HG03175 (cell line): ENCODE measurements around the gene RYR2.
"Not testable (repeated sequence)": the region's sequence is repeated elsewhere in the genome, so short reads cannot be mapped to it uniquely, and the experiment has no call there.

ENCODE experiments used
- ATAC-seq: cut with Tn5 transposase; IDR thresholded peaks from one replicate; pipeline ENCODE4 v1.9.1; 2021; ENCODE audit warnings: mild to moderate bottlenecking, moderate library complexity; ENCODE audit not compliant: unreplicated experiment

Gene RYR2

GRCh38 chr1:237140986-237141385, 99.0 kb downstream of the RYR2 start:
- ATAC-seq = no peak

GRCh38 chr1:237141502-237141901, 99.5 kb downstream of the RYR2 start:
- no peak for ATAC-seq

- ATAC-seq = no peak
Observed at GRCh38 chr1:237145379-237146135, 103.6 kb downstream of the RYR2 start.

GRCh38 chr1:237146241-237146640, 104.3 kb downstream of the RYR2 start:
- ATAC-seq = no peak

DNA sequence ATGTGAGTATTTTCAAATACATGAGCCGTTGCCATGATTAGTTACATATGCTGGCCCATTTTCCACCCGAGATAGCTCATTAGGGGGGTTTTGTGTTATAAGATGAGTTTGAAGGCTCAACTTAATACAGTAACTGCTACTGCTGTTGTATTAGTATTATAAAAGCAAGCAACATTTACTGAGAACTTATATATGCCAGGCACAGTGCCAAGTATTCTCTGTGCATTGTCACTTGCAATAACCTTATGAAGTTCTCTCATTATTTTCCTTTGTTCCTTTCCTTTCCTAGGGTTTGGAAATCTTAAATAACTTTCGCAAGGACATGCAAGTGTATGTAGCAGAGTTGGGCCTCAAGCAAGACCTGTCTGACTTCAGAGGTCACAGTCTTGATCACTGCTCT, 107.9 kb downstream of the RYR2 start:
- ATAC-seq = no peak

- not testable (repeated sequence) for ATAC-seq
Observed at GRCh38 chr1:237151979-237152378, 110.0 kb downstream of the RYR2 start.

DNA sequence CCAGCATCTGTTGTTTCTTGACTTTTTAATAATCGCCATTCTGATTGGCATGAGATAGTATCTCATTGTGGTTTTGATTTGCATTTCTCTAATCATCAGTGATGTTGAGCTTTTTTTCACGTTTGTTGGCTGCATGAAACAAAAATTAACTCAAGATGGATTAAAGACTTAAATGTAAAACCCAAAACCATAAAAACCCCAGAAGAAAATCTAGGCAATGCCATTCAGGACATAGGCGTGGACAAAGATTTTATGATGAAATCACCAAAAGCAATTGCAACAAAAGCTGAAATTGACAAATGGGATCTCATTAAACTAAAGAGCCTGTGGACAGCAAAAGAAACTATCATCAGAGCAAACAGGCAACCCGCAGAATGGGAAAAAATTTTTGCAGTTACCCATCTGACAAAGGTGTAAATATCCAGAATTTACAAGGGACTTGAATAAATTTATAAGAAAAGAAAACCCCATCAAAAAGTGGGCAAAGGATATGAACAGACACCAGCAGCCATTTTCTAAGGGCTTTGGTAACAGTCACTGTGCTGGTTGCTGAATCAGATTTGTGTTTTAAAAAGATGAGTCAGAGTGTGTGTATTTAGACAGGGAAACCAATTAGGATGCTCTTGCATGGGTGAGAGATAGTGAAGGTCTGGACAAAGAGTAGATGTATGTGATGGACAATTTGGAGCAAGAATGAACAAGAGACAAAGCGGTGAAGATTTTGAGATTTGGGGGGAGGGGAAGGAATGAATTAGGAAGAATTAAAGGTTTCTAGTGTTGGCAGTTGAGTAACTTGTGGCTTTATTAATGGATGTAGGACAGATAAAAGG, 110.7 kb downstream of the RYR2 start:
- no peak for ATAC-seq

- ATAC-seq = no peak
Observed at GRCh38 chr1:237154157-237154556, 112.2 kb downstream of the RYR2 start.

DNA sequence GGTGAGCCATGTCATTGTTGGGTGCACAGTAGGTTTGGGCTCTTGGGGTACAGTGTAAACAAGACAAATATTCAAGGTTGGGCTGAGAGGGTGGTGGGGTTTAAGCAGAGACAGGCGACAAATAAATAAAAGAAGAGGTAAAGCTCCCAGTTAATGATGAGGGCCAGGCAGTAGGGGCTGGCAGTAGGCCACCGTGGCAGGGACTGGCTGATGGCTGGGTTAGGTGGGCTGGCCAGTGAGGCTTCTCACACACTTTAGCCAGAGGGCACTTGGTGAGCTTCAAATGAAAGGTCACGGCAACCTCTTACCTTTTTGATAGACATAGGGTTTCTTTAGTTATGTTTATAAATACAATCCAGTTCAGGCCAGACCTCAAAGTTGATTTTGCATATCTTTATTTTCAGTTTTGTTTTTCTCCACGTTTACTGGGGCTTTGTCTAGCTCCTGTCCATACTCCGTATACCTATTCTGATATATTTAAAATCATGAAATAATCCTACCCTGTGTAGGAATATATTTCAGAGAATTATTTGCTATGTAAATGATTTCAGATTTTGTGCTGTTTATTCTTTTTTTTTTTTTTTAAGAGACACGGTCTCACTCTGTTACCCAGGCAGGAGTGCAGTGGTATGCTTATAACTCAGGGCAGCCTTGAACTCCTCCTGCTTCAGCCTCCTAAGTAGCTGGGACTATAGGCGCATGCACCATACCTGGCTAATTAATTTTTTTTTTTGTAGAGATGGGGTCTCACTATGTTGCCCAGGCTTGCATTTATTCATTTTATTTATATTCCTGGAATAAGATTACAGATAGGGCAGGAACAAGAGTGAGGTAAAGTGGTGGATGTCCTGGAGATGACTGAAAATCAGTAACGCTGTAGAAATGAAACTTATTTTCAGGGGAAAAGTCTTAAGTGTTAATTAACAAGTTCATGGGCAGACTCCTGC, 122.7 kb downstream of the RYR2 start:
- no peak for ATAC-seq

DNA sequence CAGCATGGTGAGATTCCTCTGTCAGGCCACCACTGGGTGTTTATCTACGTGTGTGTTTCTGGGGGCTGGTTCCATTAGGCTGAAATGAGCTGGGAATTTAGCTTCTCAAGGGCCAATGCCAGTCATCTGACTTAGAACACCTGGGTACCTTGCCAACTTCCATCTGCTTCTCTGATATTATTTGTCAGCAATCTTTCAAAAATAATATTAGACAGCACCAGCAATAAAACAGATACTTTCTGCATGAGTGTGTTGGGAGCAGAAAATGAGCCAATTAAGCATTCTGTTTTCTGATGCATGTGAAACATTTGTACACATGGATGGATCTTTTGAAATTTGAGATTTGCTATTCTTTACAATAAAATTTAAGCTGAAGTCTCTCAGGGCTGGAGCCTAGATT, 124.1 kb downstream of the RYR2 start:
- no peak for ATAC-seq

GRCh38 chr1:237166593-237167101, 124.7 kb downstream of the RYR2 start:
- ATAC-seq = no peak

DNA sequence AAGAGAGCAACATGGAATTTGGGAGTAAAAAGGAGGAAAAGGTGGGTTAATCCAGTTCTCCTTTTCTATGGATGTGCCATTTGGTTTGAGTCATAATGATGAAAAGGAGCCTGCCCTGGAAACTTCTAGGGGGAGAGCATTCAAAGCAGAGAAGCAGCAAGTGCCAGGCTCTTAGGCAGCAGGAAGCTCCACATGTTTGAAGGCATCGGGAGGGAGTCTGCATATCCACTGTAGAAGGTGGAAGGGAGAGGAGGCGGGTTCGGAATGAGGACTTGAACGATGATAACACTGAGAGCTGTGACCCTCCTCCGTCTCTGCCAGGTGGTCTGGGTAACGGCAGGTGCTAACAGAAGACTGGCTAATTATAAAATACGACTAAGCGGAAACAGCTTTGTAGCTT, 128.2 kb downstream of the RYR2 start:
- ATAC-seq = no peak

DNA sequence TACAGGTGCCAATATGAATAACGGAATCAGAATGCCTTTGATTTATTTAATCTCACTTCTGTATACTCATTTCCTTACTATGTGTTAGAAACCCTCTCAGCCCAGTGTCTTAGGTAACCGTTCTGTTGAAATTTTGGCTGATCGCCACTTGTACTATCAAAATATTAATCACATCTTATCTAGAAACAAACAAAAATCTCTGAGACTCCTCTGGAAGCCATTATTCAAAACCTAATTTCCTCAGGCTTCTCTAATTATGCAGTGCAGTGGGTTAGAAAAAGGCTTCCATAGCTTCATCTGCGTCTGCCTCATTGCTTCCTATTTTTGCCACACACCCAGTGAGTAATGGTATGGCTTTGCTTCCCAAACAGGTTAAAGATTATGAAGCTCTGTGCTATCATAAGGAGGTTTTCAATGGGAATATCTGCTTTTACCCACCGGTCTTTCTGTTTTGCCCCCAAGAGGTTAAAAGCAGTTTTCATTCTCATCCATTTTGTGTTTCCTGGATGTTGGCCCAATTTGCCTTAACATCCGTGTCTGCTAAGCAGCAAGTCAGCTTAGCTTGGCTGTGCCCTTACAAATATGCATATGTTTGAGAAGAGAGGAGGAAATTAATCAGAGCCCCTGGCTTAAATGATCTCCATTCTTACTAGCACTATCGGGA, 129.6 kb downstream of the RYR2 start:
- ATAC-seq = no peak

DNA sequence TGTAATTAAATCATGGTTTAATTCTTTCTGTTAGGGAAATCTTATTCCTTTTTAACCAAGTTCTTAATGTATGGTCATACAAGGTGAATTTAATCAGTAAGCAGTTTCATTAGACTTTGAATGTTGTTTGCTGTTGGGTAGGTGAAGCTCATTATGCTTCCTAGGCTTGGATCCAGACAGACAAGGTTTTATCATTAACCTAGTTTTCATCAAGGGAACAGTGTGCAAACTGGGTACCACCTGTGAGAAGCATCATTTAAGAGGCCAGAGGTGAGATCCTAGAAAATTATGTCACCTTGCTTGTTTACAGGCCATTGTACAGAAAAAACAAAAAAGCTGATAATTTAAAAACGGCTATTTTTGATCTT, 130.1 kb downstream of the RYR2 start:
- ATAC-seq = no peak

DNA sequence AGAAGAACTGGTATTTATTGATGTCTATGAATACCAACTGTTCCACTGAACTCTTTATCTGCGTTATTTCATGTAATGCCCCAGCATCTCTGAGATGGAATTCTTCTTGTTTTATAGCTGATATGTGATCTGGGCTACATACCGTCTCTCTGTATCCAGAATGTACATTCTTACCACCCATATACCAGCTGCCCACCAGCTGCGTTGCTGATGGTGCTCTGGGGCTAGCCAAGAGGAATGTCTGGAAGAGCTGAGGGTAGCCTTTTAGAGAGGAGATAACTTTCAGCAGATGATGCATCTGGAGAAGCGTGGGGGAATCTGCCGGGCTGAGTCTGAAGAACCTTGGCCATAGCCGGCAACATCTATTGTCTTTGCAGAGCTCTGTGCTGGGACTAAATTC, 137.5 kb downstream of the RYR2 start:
- ATAC-seq = no peak

DNA sequence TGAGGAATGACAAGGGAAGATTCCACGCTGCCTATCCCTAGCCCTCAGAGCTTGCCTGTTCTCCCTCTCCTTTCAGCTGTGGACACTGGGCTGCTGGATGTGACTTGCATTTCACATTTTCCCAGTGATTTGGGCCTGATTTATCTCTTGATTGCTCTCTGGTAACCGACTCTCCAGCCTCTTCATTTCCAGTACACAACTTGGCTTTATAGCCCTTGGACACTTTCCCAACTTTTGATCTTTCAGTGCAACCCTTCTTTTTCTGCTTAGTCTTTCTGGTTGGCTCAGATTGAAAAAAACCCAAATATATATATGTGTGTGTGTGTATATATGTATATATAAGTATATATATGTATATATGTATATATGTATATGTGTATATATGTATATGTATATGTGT, 138.3 kb downstream of the RYR2 start:
- ATAC-seq = no peak

GRCh38 chr1:237181743-237182317, 139.8 kb downstream of the RYR2 start:
- no peak for ATAC-seq

- no peak for ATAC-seq
Observed at GRCh38 chr1:237183963-237184540, 142.1 kb downstream of the RYR2 start.

GRCh38 chr1:237186675-237187074, 144.7 kb downstream of the RYR2 start:
- no peak for ATAC-seq

DNA sequence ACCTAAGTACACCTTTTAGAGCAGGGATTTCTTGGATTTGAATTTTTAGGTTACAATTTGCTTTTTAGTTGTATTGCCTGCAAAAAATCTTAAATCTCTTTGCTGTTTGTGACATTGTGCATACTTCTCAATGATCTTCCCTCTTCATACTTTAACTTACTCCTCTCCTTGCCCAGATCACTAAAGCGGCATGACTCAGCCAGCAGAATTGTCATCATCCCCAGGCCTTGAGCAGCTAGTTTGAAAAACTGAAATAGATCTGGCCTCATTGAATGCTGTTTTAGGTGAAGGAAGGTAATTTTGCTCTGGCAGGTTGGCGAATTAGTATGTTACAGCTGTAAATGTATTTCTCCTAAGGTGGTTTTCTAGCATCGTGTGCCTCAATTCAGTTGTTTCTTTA, 145.9 kb downstream of the RYR2 start:
- ATAC-seq = no peak
